ENCODE measurements around the gene FGF18.
"Not testable (repeated sequence)": the region's sequence is repeated elsewhere in the genome, so short reads cannot be mapped to it uniquely, and the experiment has no call there.

The FGF18 gene

DNA sequence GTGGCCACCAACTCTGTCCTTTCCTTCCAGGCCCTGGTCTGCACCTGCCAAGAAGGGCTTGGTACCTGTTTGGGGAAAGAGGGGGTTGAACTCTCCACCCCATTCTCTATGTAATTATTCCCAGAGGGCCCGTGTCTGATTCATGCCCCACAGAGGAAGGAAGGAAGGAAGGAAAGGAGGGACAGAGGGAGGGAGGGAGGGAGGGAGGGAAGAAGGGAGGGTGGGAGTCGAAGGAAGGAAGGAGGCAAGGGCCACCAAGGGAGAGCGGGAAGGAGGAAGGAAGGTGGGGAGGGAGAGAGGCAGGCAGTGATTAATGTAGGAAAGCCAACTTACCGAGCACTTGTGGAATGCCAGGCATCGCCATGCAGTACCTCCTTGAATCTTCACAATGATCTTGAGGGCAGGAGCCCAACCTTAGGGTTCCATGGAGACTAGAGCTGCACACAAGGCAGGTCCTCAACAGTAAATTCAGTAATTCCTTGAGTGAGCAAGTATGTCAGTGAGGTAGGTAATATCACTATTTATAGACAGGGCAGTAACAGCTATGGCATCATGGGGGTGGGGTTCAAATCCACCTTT, 75.8 kb downstream of the FGF18 start:
- DNase-seq = no peak

DNA sequence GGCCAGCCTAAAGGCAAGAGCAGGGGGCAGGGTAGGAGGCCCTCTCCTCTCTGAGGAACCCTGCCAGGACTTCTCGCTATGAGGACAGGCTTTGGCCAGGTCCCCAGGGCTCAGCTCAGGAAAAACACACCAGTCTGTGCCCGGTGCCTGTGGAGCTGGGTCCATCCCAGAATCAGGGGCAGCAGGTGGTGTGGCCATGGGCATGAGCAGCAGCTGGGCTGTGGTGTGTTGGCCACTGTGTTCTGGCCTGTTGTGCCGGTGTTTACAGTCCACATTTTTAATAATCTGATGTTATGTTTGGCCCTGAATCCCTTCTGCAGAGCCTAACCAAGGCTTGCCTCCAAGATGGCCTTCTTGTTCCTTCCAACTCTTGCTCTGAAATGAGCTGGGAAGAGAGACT, 77.0 kb downstream of the FGF18 start:
- no peak for DNase-seq

DNA sequence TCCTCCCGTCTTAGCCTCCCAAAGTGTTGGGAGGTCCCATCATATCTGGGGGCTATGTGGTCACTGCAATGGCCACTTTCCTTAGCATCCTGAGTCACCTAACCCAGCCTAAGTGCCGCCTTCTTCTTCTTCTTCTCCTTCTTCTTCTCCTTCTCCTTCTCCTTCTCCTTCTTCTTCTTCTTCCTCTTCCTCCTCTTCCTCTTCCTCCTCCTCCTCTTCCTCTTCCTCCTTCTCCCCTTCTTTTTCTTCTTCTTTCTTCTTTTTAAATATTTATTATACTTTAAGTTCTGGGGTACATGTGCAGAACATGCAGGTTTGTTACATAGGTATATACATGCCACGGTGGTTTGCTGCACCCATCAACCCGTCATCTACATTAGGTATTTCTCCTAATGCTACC, 78.0 kb downstream of the FGF18 start:
- DNase-seq = not testable (repeated sequence)

DNA sequence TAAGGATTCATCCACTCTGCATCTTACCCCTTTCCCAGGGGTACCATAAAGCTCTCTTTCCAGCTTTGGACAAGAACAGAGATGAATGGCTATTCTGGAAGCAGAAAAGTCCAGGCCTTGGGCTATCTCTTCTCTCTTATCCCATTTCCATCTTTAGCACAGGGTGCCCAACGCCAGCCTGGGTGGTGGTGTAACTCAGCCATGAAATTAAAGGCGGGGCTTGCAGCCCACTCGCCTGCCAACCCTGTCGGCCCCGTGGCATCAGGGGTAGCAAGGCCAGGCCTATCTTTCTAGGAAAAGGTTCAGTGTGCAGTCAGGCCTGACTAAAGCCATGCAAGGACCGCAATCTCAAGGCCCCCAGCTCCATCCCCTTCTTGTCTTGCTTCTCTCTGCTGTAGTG, 78.7 kb downstream of the FGF18 start:
- no peak for DNase-seq

DNA sequence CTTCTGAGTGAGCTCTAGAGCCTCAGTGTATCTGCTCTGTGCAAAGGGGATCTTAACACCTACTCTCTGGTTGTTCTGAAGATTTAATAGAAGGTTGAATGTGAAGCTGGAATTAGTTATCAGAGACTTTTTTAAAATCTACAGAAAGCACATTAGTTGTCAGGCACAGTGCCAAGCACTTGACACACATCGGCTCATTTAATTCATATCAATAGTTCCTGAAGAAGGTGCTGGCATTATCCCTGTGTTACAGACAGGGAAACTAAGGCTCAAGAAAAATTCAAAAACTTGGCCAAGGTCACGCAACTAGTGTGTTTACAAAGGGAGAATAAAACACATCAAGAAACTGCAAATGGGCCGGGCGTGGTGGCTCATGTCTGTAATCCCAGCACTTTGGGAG, 80.2 kb downstream of the FGF18 start:
- DNase-seq = no peak

DNA sequence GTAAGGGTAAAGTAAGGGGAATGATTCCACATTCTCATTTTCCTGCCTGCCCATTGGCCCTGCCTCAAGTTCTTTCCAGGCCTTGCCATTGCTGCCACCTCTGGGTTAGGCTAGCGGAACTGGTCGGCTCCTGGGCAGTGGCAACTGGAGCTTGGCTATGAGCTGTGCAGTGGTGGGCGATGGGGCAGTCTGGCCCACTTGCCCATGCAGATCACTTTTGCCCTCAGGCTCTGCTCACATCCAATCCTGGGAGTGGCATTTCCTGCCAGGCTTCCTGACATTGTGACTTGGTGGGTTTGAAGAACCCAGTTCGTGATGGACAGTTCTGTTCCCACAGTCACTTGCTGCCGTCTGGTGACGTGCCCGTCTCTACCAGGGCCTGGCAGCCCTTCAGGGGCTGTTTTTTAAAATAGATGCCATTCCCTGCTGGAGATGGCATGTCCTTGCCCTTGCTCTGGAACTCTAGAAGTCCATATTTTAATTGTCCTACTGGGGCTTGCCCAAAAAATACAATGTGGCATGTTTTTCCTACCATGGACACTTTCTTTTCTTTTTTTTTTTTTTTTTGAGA, 86.1 kb downstream of the FGF18 start:
- no peak for DNase-seq

DNA sequence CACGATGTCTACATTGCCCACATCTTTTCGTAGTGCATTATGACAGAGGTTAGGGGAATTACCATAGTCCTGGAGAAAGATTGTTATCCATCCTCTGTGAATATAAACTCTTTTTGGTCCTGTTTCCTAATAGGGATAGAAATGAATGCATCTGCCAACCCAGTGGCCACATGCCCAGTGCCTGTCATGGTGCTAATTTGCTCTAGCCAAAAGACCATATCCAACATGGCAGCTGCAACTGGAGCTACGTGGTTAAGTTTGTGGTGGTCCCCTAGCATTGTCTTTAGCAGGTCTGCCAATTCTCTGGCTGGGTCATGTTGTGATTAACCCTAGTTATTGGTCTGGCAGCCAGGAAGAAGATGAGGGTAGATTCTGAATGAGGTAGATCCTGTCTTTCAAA, 87.5 kb downstream of the FGF18 start:
- no peak for DNase-seq
